LoVo (cell line): ENCODE results near the gene CLIP1.
"Not testable (repeated sequence)": the region's sequence is repeated elsewhere in the genome, so short reads cannot be mapped to it uniquely, and the experiment has no call there.

Source experiments
- DNase-seq: peaks from one replicate; pipeline ENCODE4 v3.0.0-alpha.2; 2016; ENCODE audit warnings: low spot score

CLIP1 gene

DNA sequence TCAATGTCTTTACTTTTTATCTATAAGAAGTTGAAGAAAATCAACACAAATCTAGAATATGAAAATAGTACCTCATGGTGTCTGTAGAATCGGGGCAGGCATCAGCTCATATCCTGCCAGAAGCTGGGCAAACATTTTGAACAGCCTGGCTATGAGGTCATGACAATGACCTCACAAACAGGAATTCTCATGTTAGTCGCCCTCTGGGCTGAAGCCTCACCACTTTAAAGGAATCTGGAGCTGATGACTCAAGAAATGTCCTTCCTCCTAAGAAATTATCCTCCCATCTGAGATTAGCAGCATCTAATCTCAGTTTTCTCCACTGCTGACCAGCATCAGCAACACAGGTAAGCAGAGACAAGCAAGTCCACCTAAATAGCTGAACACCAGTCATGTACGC, 27.1 kb downstream of the CLIP1 start:
- DNase-seq, result no peak

DNA sequence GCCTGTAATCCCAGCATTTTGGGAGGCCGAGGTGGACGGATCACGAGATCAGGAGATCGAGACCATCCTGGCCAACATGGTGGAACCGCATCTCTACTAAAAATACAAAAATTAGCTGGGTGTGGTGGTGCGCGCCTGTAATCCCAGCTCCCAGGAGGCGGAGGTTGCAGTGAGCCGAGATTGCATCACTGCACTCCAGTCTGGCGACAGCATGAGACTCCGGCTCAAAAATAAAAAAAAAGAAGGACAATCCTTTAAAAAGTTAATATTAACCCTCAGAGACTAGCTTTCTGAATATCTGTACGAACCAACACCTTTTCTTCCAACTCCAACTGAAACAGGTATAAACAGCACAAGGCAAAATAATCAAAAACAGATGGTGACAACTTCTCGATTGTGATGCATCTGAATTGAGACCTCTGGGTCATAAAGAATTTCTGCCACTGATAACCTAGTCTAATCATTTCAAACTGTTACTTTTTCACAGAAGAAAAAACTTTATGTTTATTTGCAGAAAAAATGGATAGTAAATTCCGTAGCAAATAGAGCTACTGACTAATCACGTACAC, 27.8 kb downstream of the CLIP1 start:
- DNase-seq, result no peak

- no peak for DNase-seq
Observed at GRCh38 chr12:122393817-122394216, 28.7 kb downstream of the CLIP1 start.

- no peak for DNase-seq
Observed at GRCh38 chr12:122392411-122392810, 30.1 kb downstream of the CLIP1 start.

DNA sequence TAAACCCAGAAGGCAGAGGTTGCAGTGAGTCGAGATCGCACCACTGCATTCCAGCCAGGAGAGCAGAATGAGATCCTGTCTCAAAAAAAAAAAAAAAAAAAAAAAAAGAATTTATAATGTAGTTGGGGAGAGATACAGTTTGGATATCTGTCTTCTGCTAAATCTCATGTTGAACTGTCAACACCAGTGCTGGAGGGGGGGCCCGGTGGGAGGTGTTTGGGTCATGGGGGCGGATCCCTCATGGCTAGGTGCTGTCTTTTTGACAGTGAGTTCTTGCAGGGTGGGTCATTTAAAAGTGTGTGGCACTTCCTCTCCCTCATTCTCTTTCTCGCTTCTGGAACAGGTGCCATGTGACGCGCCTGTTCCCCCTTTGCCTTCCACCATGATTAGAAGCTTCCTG, 32.8 kb downstream of the CLIP1 start:
- no peak for DNase-seq

- DNase-seq, result no peak
Observed at GRCh38 chr12:122387887-122388286, 34.6 kb downstream of the CLIP1 start.

DNA sequence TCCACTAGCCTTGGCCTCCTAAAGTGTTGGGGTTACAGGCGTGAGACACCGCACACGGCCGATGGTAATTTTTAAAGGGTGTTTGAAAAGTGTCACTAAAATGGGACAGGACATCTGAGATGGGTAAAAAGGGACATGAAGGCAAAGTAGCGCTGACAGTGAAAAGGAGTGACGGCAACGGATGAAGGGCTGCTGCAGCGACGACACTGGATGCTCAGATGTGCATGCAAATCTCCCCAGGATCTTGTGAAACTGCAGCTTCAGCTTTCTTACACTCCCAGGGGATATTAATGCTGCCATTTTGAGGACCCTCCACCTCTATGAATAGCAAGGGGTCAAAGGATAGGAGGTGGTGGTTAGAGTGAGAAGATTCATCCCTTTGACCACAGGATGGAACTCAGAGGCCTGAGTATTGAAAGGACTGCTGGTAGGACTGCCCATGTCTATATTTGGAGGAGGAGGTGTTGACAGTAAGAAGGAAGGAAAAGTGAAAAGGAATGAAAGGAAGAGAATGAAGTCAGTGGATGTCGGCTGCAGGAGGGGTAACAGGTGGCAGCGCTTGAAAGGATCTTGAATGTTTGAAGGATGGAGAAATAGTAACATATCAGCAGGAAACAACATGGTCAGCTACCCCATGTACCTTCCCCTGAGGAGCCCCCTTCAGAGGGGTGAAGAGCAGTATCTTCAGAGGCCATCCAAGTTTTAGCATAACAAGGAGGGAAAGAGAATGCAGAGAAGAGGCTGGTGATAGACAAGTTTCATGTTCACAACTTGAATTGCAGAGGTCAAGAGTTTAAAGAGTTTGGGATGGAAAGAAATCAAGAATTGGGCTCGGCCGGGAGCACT, 37.1 kb downstream of the CLIP1 start:
- DNase-seq, result no peak

DNA sequence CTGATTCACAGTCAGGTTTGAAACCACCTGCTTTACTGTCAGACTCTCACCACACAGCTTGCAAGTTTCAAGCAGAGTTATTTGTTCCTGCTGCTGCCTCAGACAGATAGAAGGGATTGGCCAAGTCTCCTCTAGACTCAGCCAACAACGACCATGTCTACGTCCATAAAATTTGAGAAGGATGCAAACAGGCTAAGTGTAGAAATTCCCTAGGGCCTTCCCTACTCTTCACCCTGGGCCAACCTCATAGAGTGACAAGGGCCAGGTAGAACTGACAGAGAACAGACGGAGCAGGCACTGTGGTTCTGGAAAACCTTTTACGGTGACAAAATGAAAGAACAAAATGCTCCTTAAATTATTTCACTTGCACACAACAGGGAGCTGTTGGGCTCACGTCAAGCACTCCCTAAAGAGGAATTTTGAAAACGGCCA, 39.5 kb downstream of the CLIP1 start:
- no peak for DNase-seq

DNA sequence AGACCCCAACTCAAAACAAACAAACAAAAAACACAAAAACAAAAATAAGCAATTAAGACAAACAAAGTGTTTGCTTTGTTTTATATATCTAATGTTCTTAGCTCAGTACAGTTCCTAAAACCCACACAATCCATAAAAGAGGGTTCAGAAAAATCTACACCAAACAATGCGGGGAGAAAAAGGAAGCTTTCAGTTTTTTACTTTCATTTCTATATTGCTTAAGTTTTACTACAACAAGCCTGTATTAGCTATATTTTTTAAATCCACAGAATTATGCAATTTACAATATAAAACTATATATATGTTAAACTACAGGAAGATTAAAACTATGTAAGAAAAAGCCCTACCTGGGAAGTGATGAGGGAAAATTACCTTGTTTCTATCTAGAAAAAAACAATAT, 41.4 kb downstream of the CLIP1 start:
- no peak for DNase-seq

DNA sequence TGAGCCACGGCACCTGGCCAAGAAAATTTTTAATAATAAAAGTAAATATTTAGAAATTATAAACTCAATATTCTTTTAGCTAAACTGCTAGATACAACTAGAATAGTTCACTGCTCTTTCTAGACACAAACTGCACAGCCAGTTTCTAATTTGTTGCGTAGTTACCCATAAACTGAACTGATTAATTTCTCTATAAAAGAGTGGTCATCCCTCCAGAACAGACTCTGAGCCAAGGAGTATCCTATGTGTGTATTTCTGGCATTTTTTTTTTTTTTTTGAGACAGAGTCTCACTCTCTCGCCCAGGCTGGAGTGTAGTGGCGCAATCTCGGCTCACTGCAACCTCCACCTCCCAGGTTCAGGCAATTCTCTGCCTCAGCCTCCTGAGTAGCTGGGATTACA, 45.7 kb downstream of the CLIP1 start:
- not testable (repeated sequence) for DNase-seq

GRCh38 chr12:122374707-122375106, 47.8 kb downstream of the CLIP1 start:
- DNase-seq, result no peak

DNA sequence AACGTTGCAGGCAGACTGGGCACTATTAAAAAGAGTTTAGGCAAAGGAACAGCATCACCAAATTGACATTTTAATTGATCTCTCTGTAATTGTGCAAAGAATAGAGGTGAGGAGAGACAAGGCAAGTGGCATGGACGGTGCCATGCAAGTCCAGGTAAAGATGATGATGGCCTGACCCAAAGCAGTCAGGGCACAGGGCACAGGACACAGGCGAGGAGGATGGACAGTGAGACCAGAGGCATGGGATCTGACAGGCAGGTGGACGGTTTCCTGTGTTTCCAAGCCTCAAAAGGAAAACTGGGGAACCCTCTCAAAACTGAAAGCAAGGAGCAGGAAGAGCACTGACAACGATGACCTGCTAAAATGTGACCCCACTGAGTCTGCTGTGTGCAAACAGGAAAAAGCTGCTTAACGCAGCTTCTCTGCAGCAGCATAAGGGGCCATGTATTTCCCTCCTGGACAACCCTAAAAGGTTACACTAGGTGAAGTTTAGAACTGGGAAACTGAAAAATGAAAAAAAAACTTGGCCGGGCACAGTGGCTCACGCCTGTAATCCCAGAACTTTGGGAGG, 50.9 kb downstream of the CLIP1 start:
- no peak for DNase-seq

DNA sequence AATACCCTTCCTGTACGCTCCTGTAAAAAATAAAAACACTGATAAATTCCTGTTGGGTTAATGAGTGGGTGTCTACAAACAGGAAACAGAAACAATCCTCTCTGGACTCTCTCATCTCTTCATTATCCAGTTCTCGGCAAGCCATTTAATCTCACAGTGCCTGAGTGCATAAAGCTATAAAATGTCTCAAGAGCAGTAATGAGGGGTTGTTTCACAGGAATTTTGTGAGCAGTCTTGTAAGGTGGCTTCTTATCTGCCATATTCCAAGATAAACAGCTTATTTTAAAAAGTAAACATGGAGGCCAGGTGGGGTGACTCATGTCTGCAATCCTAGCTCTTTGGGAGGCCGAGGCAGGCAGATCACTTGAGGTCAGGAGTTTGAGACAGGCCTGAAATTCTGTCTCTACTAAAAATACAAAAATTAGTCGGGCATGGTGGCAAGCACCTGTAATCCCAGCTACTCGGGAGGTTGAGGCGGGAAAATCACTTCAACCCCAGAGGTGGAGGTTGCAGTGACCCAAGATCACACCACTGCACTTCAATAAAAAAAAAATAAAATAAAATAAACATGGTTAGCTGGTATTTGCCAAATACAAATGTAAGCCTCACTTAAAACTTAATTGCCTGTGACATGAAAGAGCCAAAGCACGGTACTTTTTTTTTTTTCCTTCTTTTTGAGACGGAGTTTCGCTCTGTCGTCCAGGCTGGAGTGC, 54.0 kb downstream of the CLIP1 start:
- peak; percentile 86 for DNase-seq

DNA sequence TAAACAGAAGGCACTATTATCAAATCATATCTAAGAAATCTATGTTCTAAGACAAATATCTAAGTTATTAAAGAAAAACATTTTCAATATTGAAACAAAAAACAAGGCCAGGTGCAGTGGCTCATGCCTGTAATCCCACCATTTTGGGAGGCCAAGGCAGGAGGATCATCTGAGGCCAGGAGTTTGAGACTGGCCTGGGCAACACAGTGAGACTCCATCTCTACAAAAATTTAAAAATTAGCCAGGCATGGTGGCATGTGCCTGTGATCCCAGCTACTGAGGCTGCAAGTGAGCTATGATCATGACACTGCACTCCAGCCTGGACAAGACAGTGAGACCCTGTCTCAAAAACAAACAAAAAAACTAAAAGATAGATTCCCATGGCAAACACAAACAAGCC, 54.8 kb downstream of the CLIP1 start:
- not testable (repeated sequence) for DNase-seq

GRCh38 chr12:122366685-122367475, 55.6 kb downstream of the CLIP1 start:
- DNase-seq, result peak; percentile 84

GRCh38 chr12:122365226-122365625, 57.2 kb downstream of the CLIP1 start:
- DNase-seq, result not testable (repeated sequence)

DNA sequence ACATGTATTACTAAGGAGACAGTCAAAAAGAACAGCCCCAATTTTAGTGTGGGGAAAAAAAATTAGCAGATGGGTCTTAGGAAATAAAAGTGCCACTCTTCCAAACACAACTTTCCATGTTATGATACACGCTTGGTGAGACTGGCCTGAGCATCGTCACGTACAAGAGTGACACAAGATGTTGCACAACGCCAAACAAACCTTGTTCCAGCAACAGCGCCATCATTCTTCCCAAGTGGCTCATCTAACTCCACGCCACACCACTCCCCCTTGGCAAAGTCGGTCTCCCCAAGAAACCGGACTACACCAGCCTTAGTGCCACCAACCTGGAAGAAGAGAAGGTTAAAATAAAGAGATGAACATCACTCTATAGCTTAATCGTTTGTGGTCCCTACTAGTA, 58.7 kb downstream of the CLIP1 start:
- no peak for DNase-seq

- no peak for DNase-seq
Observed at GRCh38 chr12:122362755-122363154, 59.7 kb downstream of the CLIP1 start.

DNA sequence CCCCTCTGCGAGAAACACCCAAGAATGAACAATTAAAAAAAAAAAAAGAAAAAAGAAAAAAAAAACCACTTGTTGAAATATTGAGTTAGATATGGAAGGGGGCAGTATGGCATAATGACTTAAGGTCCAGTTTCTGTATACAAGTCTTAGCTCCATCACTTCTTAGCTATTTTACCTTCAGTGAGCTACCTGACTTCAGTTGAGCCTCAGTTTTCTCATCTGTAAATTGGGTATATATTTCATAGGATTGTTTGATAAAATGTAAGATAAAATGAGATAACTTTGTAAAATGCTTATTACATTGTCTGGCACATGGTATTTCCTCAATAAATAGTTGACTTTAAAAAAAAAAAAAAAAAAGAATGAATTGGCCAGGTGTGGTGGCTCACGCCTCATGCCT, 64.1 kb downstream of the CLIP1 start:
- DNase-seq, result not testable (repeated sequence)

- not testable (repeated sequence) for DNase-seq
Observed at GRCh38 chr12:122357536-122357935, 64.9 kb downstream of the CLIP1 start.

DNA sequence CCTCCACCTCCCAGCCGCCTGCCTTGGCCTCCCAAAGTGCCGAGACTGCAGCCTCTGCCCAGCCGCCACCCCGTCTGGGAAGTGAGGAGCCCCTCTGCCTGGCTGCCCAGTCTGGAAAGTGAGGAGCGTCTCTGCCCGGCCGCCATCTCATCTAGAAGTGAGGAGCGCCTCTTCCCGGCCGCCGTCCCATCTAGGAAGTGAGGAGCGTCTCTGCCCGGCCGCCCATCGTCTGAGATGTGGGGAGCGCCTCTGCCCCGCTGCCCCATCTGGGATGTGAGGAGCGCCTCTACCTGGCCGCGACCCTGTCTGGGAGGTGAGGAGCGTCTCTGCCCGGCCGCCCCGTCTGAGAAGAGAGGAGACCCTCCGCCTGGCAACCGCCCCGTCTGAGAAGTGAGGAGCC, 65.5 kb downstream of the CLIP1 start:
- not testable (repeated sequence) for DNase-seq

DNA sequence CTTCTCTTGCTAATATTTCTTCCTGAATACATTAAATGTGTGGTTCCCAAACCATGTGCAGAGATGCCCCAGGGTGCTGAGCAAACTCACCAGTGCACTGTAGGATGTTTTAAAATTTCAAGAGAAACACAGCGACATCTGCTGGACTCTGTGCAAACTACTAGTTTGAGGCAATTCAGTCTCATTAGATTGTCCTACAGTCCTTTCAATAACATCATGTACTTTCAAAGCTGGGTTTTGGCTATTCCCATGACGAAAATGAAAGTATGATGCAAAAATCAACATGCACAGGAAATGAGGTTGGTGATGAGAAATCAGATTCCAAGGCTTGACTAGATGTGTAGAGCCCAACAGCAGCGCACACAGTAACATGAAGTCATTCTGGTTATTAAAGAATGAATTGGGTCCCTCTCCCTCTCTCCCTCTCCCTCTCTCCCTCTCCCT, 66.3 kb downstream of the CLIP1 start:
- peak; percentile 61 for DNase-seq
